ENCODE data around the gene SERPINA5. TPM values are rescaled to one million over a fixed set of nuclear protein-coding genes. Genes with fewer than 3 reads are reported as not detected.

Gene SERPINA5
- total RNA-seq, 1 experiment from 2014 or later = 3.0 TPM

- H3K27ac ChIP-seq (ENCODE audit: low read depth, low read length) = no peak overlapping the region
- 0 out of 2 replicates have a peak, but pooled peaks have one; percentile 18 for ATAC-seq
- H3K4me1 ChIP-seq (ENCODE audit: control insufficient read depth in 1 of 2, insufficient read depth in 2 of 2, low read length in 2 of 2) = peaks cover 8 to 38% of the 10 kb centered on the region in 2 experiments; a peak in 3 of 4 replicates
Observed at GRCh38 chr14:94612580-94613554, 31.6 kb downstream of the SERPINA5 start.

GRCh38 chr14:94613720-94614644 lies 32.8 kb downstream of the SERPINA5 start:
- Histone ChIP-seq H3K79me2 (ENCODE audit: insufficient read depth, low read length) (no peaks in the 10 kb centered on the region), H3K4me3 (replicated peaks in 1 of 2; ENCODE audit: low read depth in 1 of 2, low read length in 2 of 2) (no peak overlapping the region), H2AFZ (ENCODE audit: low read depth, low read length, poor library complexity, severe bottlenecking) (no peak overlapping the region), H3K9ac (ENCODE audit: low read length) (no peak overlapping the region), H3K27ac (ENCODE audit: low read depth, low read length) (no peak overlapping the region), H3K9me2 (ENCODE audit: insufficient read depth) (no peaks in the 10 kb centered on the region), H3K36me3 (ENCODE audit: control insufficient read depth in 1 of 2, insufficient read depth in 2 of 2, low read length in 2 of 2) (no peaks in the 10 kb centered on the region), H3K4me2 (ENCODE audit: low read length) (no peak overlapping the region), H3K27me3 (ENCODE audit: insufficient read depth, low read length) (no peaks in the 10 kb centered on the region), H3K9me3 (ENCODE audit: control insufficient read depth in 1 of 2, insufficient read depth in 1 of 2, low read depth in 1 of 2, low read length in 2 of 2) (peaks cover 3 to 8% of the 10 kb centered on the region in 2 experiments; a peak in 2 of 4 replicates), H3K4me1 (ENCODE audit: control insufficient read depth in 1 of 2, insufficient read depth in 2 of 2, low read length in 2 of 2) (peaks cover 8 to 38% of the 10 kb centered on the region in 2 experiments; a peak in 3 of 4 replicates), H4K20me1 (ENCODE audit: insufficient read depth) (no peaks in the 10 kb centered on the region)
- DNase-seq (ENCODE audit: low read depth, low spot score) (no peak), ATAC-seq (no peak)
- ChIA-PET POLR2A (interaction anchor here (1.1 kb wide), 1 partner anchor 13 kb away, joined by 3 read pairs; no protein-coding TSS in a partner anchor), RAD21 (ENCODE audit: low non-redundant PET in 1 of 2, low total read pairs in 2 of 2, uncharacterized antibody in 2 of 2, unreplicated experiment in 2 of 2) (no interaction called here), CTCF (no interaction called here)
- no TSS peak for BruUV-seq (replicated peaks)
- intact Hi-C loops (cut with micrococcal nuclease) = no loop called here
- TF ChIP-seq RAD21 (IDR thresholded peaks at IDR 0.05; ENCODE audit: low read depth) (no peak), ATF3 (IDR thresholded peaks at IDR 0.05) (no peak), SRF (IDR thresholded peaks at IDR 0.05; ENCODE audit: low read depth) (no peak), REST (IDR thresholded peaks at IDR 0.05; ENCODE audit: low read depth) (no peak), JUND (IDR thresholded peaks at IDR 0.05) (no peak), SIN3A (IDR thresholded peaks at IDR 0.05; ENCODE audit: low read depth) (no peak), CTCF (IDR thresholded peaks at IDR 0.05 in 2 of 3, conservative IDR thresholded peaks at IDR 0.05 in 1 of 3; ENCODE audit: borderline replicate concordance in 1 of 3, insufficient read depth in 1 of 3, low read depth in 2 of 3, low read length in 2 of 3) (no peak)

More at GRCh38 chr14:94612580-94613554, 31.6 kb downstream of the SERPINA5 start:
- no peaks in the 10 kb centered on the region for H3K79me2 ChIP-seq (ENCODE audit: insufficient read depth, low read length)
- intact Hi-C loops (cut with micrococcal nuclease) = no loop called here
- peak overlapping the region; percentile 33 for H3K4me2 ChIP-seq (ENCODE audit: low read length)
- no TSS peak for BruUV-seq (replicated peaks)
- no peaks in the 10 kb centered on the region; a peak in 1 of 4 replicates for H3K9me3 ChIP-seq (ENCODE audit: control insufficient read depth in 1 of 2, insufficient read depth in 1 of 2, low read depth in 1 of 2, low read length in 2 of 2)
- no peak for TF ChIP-seq MAX (IDR thresholded peaks at IDR 0.05)
- TF ChIP-seq EGR1 (IDR thresholded peaks at IDR 0.05; ENCODE audit: low read depth) = peak; percentile 77
- H3K9me2 ChIP-seq (ENCODE audit: insufficient read depth) = no peaks in the 10 kb centered on the region
- H3K36me3 ChIP-seq (ENCODE audit: control insufficient read depth in 1 of 2, insufficient read depth in 2 of 2, low read length in 2 of 2) = no peaks in the 10 kb centered on the region
- ChIA-PET CTCF (interaction anchor here (1.1 kb wide), 1 partner anchor 13 kb away, joined by 3 read pairs; no protein-coding TSS in a partner anchor), RAD21 (ENCODE audit: low non-redundant PET in 1 of 2, low total read pairs in 2 of 2, uncharacterized antibody in 2 of 2, unreplicated experiment in 2 of 2) (interaction anchor here in 1 of 2 experiments (0.6 kb wide), 1 partner anchor 913 kb away, joined by 3 read pairs; no protein-coding TSS in a partner anchor), POLR2A (interaction anchor here (0.8 to 2.4 kb wide), 2 partner anchors 11 to 13 kb away, joined by 4 to 10 read pairs; no protein-coding TSS in a partner anchor)
- no peak for DNase-seq (ENCODE audit: low read depth, low spot score)
- no peak overlapping the region for H3K4me3 ChIP-seq (replicated peaks in 1 of 2; ENCODE audit: low read depth in 1 of 2, low read length in 2 of 2)
- no peak overlapping the region for H3K9ac ChIP-seq (ENCODE audit: low read length)
- no peak overlapping the region for H2AFZ ChIP-seq (ENCODE audit: low read depth, low read length, poor library complexity, severe bottlenecking)
- H4K20me1 ChIP-seq (ENCODE audit: insufficient read depth) = no peaks in the 10 kb centered on the region
- no peaks in the 10 kb centered on the region for H3K27me3 ChIP-seq (ENCODE audit: insufficient read depth, low read length)
